H1 (cell line): ENCODE data around the gene BIN1.

ENCODE experiments used
- BRCA1 ChIP-seq: IDR thresholded peaks from 2 replicates; pipeline ENCODE4 v1.6.1; 2012; ENCODE audit warnings: low read depth, low read length, improper control_type of control experiment
- HDAC2 ChIP-seq, 2 experiments: fragments of 300-600 bp in 1 of 2; sonication (generic) in 1 of 2; IDR thresholded peaks; 2 replicates each; pipeline ENCODE4 v1.6.1; 2011 to 2012; ENCODE audit warnings: low read depth in 2 of 2, low read length in 2 of 2, mild to moderate bottlenecking in 2 of 2, moderate library complexity in 2 of 2, borderline replicate concordance in 1 of 2, inconsistent platforms in 1 of 2
- NRF1 ChIP-seq: IDR thresholded peaks from 2 replicates; pipeline ENCODE4 v1.6.1; 2011; ENCODE audit warnings: mild to moderate bottlenecking, low read depth, low read length, improper control_type of control experiment
- POLR2A ChIP-seq, 2 experiments: IDR thresholded peaks; 1 replicate in 1 of 2; 2 replicates in 1 of 2; pipeline ENCODE4 v1.6.1; 2011; ENCODE audit warnings: low read depth in 2 of 2, low read length in 2 of 2, mild to moderate bottlenecking in 2 of 2; ENCODE audit errors: control extremely low read depth in 1 of 2
- POLR2AphosphoS5 ChIP-seq: IDR thresholded peaks from 2 replicates; pipeline ENCODE4 v1.6.1; 2011; ENCODE audit warnings: low read depth, low read length
- POU5F1 ChIP-seq: IDR thresholded peaks from 2 replicates; pipeline ENCODE4 v1.6.1; 2011; ENCODE audit warnings: low read depth, mild to moderate bottlenecking, low read length, moderate library complexity
- TF ChIP-seq, protein P1 (sequence below), 3 experiments: IDR thresholded peaks; 1 replicate in 2 of 3; 2 replicates in 1 of 3; pipeline versions ENCODE4 v1.5.1 to v1.6.1; 2011; ENCODE audit warnings: low read length in 3 of 3, mild to moderate bottlenecking in 3 of 3, inconsistent platforms in 2 of 3, low read depth in 1 of 3, moderate library complexity in 1 of 3; ENCODE audit not compliant: insufficient read depth in 1 of 3; ENCODE audit errors: control extremely low read depth in 1 of 3

DNA sequence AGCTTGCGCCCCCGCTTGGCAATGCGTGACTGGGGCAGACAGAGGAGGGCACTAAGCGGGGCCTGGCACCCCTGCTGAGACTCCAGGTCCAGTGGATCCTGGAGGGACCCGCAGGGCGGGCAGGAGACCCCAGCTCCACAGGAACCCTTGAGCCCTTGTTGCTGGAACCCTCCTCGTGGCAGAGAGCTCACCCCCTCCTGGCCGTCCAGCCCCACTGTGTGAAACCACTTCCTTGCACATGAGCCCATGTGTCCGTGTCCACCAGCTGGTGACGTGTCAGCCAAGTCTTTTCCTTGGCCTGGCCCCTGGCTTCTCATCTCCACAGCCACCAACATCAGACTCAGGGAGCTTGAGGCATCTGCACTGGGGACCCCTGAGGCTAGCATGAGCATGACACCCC, 38.0 kb downstream of the BIN1 start:
- TF ChIP-seq, protein P1, sequence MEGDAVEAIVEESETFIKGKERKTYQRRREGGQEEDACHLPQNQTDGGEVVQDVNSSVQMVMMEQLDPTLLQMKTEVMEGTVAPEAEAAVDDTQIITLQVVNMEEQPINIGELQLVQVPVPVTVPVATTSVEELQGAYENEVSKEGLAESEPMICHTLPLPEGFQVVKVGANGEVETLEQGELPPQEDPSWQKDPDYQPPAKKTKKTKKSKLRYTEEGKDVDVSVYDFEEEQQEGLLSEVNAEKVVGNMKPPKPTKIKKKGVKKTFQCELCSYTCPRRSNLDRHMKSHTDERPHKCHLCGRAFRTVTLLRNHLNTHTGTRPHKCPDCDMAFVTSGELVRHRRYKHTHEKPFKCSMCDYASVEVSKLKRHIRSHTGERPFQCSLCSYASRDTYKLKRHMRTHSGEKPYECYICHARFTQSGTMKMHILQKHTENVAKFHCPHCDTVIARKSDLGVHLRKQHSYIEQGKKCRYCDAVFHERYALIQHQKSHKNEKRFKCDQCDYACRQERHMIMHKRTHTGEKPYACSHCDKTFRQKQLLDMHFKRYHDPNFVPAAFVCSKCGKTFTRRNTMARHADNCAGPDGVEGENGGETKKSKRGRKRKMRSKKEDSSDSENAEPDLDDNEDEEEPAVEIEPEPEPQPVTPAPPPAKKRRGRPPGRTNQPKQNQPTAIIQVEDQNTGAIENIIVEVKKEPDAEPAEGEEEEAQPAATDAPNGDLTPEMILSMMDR (IDR thresholded peaks at IDR 0.05; ENCODE audit: control extremely low read depth in 1 of 3, insufficient read depth in 1 of 3, low read depth in 1 of 3, low read length in 3 of 3), result no peak
- no peak for TF ChIP-seq POU5F1
- no peak for TF ChIP-seq HDAC2 (IDR thresholded peaks at IDR 0.05; ENCODE audit: borderline replicate concordance in 1 of 2, low read depth in 2 of 2, low read length in 2 of 2)
- no peak for TF ChIP-seq NRF1
- TF ChIP-seq POLR2AphosphoS5, result no peak
- TF ChIP-seq POLR2A (IDR thresholded peaks at IDR 0.05; ENCODE audit: control extremely low read depth in 1 of 2, low read depth in 2 of 2, low read length in 2 of 2), result no peak
- no peak for TF ChIP-seq BRCA1
